WI38 (cell line): ENCODE results near the gene PIGC.
A peak's percentile ranks its signal among the peaks of the same experiment; 100 is the strongest.
"Not testable (repeated sequence)": the region's sequence is repeated elsewhere in the genome, so short reads cannot be mapped to it uniquely, and the experiment has no call there.

Source experiments
- H3K4me3 ChIP-seq: 2 replicates; pipeline ENCODE4 v1.5.1; 2011; ENCODE audit warnings: low read depth, mild to moderate bottlenecking, control low read depth, low read length
- CTCF ChIP-seq: IDR thresholded peaks from 2 replicates; pipeline ENCODE4 v1.5.1; 2012; ENCODE audit warnings: low read depth, mild to moderate bottlenecking, control low read depth, low read length

The PIGC gene

GRCh38 chr1:172449585-172450523 is 6.0 kb upstream of the PIGC start:
- TF ChIP-seq CTCF: peak; percentile 92
- no peak overlapping the region for H3K4me3 ChIP-seq

DNA sequence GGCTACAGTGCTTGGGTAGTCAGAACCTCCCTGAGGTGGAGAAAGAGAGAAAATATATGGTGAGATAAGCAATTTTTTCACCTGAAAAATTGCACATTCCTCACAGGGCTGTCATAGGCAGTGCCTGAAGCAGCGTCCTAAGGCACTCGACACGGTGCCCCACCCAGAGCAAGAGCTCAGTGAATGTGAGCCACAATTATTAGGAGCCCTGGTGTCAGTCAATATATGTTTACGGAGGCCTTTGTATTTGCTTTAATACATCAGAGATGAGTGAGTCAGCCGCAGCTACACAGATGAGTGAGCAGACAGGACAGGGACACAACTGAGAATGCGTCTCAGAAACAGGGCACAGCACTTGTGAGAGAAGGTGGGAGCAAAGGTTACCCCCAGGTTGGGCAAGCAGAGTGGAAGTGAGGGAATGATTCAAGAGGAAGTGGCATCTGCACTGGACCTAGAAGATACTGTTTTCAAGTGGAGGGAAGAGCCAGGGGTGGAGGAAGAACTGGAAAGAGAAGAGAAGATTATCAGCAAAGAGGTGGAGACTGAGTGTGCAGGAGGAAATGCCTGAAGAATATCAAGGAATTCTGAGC is 5.2 kb upstream of the PIGC start:
- no peak for TF ChIP-seq CTCF
- H3K4me3 ChIP-seq: no peak overlapping the region

DNA sequence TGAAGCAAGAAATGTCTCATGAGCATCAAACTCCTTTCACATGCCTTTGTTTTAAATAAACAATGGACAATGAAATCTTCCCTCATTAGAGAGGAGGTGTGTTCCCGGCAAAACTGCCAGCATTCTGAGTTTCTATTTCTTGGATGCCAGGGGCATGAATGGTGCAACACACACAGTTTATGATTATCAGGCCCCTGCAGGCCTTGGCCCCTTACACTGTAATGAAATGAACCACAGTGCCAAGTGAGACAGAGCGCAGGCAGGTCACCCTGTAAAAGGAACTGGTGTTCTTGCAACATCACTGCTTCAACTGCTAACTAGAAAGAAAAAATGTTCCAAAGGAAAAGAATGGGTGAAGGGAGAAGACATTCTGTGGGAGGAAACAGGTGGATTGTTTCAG is 3.8 kb upstream of the PIGC start:
- H3K4me3 ChIP-seq: no peak overlapping the region
- no peak for TF ChIP-seq CTCF

DNA sequence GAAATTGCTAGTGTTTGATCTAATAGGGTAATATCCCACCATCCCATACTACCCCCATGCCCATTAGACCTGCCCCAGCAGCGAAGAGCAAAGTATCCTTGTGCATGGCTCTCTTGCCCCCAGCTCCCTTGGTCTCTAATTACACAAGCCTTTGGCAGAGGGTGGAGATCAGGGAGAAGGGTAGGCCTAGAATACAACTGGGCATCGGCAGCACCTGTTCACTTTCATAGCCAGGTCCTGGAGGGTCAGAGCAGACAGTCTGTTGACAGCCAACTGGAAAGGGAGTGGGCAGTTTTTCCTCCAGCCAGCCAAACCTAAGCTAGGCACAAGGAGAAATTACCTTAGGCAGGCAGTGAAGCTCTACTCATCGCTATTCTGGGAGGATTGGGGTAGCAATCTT is 2.7 kb upstream of the PIGC start:
- no peak for TF ChIP-seq CTCF
- H3K4me3 ChIP-seq: no peak overlapping the region

- no peak for TF ChIP-seq CTCF
- peak overlapping the region; percentile 77 for H3K4me3 ChIP-seq
Observed at GRCh38 chr1:172442843-172443565, 865 bp downstream of the PIGC start.

GRCh38 chr1:172442404-172442803 is 1.5 kb downstream of the PIGC start:
- no peak overlapping the region for H3K4me3 ChIP-seq
- TF ChIP-seq CTCF: no peak

DNA sequence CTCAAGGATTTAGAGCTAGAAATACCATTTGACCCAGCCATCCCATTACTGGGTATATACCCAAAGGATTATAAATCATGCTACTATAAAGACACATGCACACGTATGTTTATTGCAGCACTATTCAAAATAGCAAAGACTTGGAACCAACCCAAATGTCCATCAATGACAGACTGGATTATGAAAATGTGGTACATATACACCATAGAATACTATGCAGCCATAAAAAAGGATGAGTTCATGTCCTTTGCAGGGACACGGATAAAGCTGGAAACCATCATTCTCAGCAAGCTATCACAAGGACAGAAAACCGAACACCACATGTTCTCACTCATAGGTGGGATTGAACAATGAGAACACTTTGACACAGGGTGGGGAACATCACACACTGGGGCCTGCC is 6.7 kb downstream of the PIGC start:
- not testable (repeated sequence) for H3K4me3 ChIP-seq
